AML-193 (cell line): Measurements from ENCODE around the gene CDK15.
"Not testable (repeated sequence)": the region's sequence is repeated elsewhere in the genome, so short reads cannot be mapped to it uniquely, and the experiment has no call there.

Source experiments
- DNase-seq, 2 experiments: peaks; one replicate each; lab custom pipeline; 2025; lab: John Stamatoyannopoulos, UW

Gene CDK15

GRCh38 chr2:201790291-201790690 lies 16.0 kb upstream of the CDK15 start:
- DNase-seq: no peak

GRCh38 chr2:201790989-201791388 lies 15.3 kb upstream of the CDK15 start:
- no peak for DNase-seq

GRCh38 chr2:201793631-201794030 lies 12.7 kb upstream of the CDK15 start:
- no peak for DNase-seq

- no peak for DNase-seq
Observed at GRCh38 chr2:201794294-201794693, 12.0 kb upstream of the CDK15 start.

- DNase-seq: peak; percentile 25 to 27
Observed at GRCh38 chr2:201795607-201796477, 10.5 kb upstream of the CDK15 start.

- DNase-seq: no peak
Observed at GRCh38 chr2:201796478-201796865, 9.9 kb upstream of the CDK15 start.

GRCh38 chr2:201797175-201797840 lies 9.0 kb upstream of the CDK15 start:
- DNase-seq: no peak

- no peak for DNase-seq
Observed at GRCh38 chr2:201798252-201798913, 8.0 kb upstream of the CDK15 start.

- DNase-seq: peak in 1 of 2 experiments; percentile 17
Observed at GRCh38 chr2:201798914-201799285, 7.4 kb upstream of the CDK15 start.

- no peak for DNase-seq
Observed at GRCh38 chr2:201807452-201807999, 1.2 kb downstream of the CDK15 start.

GRCh38 chr2:201808027-201808426 lies 1.7 kb downstream of the CDK15 start:
- no peak for DNase-seq

- DNase-seq: no peak
Observed at GRCh38 chr2:201809633-201810032, 3.3 kb downstream of the CDK15 start.

GRCh38 chr2:201810604-201811003 lies 4.3 kb downstream of the CDK15 start:
- DNase-seq: not testable (repeated sequence)

GRCh38 chr2:201813996-201814760 lies 7.8 kb downstream of the CDK15 start:
- no peak for DNase-seq

- no peak for DNase-seq
Observed at GRCh38 chr2:201816657-201817575, 10.6 kb downstream of the CDK15 start.

- no peak for DNase-seq
Observed at GRCh38 chr2:201820383-201821007, 14.2 kb downstream of the CDK15 start.

- DNase-seq: no peak
Observed at GRCh38 chr2:201821080-201821479, 14.7 kb downstream of the CDK15 start.

- DNase-seq: no peak
Observed at GRCh38 chr2:201824212-201824611, 17.9 kb downstream of the CDK15 start.

- DNase-seq: no peak
Observed at GRCh38 chr2:201827621-201828020, 21.3 kb downstream of the CDK15 start.

GRCh38 chr2:201828220-201828619 lies 21.9 kb downstream of the CDK15 start:
- DNase-seq: no peak
